ENCODE measurements around the gene TRIM69. TPM values are rescaled to one million over a fixed set of nuclear protein-coding genes. Genes with fewer than 3 reads are reported as not detected.
"Not testable (repeated sequence)": the region's sequence is repeated elsewhere in the genome, so short reads cannot be mapped to it uniquely, and the experiment has no call there.

The TRIM69 gene
- 53.9 TPM for total RNA-seq
- long read RNA-seq, transcript TRIM69-207 (2 exons, 3,190 nt): major isoform, 69 of 72 reads
- long read RNA-seq, partial matches to known transcripts: 0 of 72 reads
- long read RNA-seq, other reads (novel, unspliced or antisense): 3 of 72 reads

- DNase-seq: no peak
- intact Hi-C loops (cut with DNase I): loop anchor here (10.0 kb wide), 1 partner anchor 141 kb away; no protein-coding TSS in a partner anchor
- ATAC-seq (ENCODE audit: poor library complexity): no peak
Measured at GRCh38 chr15:44736181-44736765, at the start of gene TRIM69. TSS of gene TRIM69 (plus strand) at chr15:44736528. CDS start at chr15:44736705, 177 bp downstream.

GRCh38 chr15:44689318-44689717 lies 47.0 kb upstream of the TRIM69 start:
- DNase-seq; intact Hi-C loops (cut with DNase I); ATAC-seq (ENCODE audit: poor library complexity): not testable (repeated sequence)

- intact Hi-C loops (cut with DNase I); ATAC-seq (ENCODE audit: poor library complexity); DNase-seq: not testable (repeated sequence)
Measured at GRCh38 chr15:44690245-44690644, 46.1 kb upstream of the TRIM69 start.

- DNase-seq (no peak), ATAC-seq (ENCODE audit: poor library complexity) (no peak)
Measured at GRCh38 chr15:44692659-44693058, 43.7 kb upstream of the TRIM69 start.

GRCh38 chr15:44694416-44694815 lies 41.9 kb upstream of the TRIM69 start:
- DNase-seq (no peak), ATAC-seq (ENCODE audit: poor library complexity) (no peak)
- intact Hi-C loops (cut with DNase I): no loop called here

More at GRCh38 chr15:44692659-44693058, 43.7 kb upstream of the TRIM69 start:
- intact Hi-C loops (cut with DNase I): no loop called here

GRCh38 chr15:44695294-44695693 lies 41.0 kb upstream of the TRIM69 start:
- intact Hi-C loops (cut with DNase I): no loop called here
- ATAC-seq (ENCODE audit: poor library complexity) (no peak), DNase-seq (no peak)

- DNase-seq: no peak
- intact Hi-C loops (cut with DNase I): no loop called here
- no peak for ATAC-seq (ENCODE audit: poor library complexity)
Measured at GRCh38 chr15:44697014-44697413, 39.3 kb upstream of the TRIM69 start.

- ATAC-seq (ENCODE audit: poor library complexity): no peak
- intact Hi-C loops (cut with DNase I): no loop called here
- DNase-seq: no peak
Measured at GRCh38 chr15:44698641-44699040, 37.7 kb upstream of the TRIM69 start.

GRCh38 chr15:44700676-44701075 lies 35.7 kb upstream of the TRIM69 start:
- intact Hi-C loops (cut with DNase I); DNase-seq; ATAC-seq (ENCODE audit: poor library complexity): not testable (repeated sequence)

GRCh38 chr15:44705986-44706385 lies 30.3 kb upstream of the TRIM69 start:
- ATAC-seq (ENCODE audit: poor library complexity) (no peak), DNase-seq (no peak)
- intact Hi-C loops (cut with DNase I): no loop called here

GRCh38 chr15:44706401-44706800 lies 29.9 kb upstream of the TRIM69 start:
- intact Hi-C loops (cut with DNase I): no loop called here
- DNase-seq: no peak
- ATAC-seq (ENCODE audit: poor library complexity): no peak

GRCh38 chr15:44706946-44707636 lies 29.2 kb upstream of the TRIM69 start:
- DNase-seq (no peak), ATAC-seq (ENCODE audit: poor library complexity) (no peak)
- intact Hi-C loops (cut with DNase I): no loop called here

GRCh38 chr15:44710236-44711095 lies 25.9 kb upstream of the TRIM69 start:
- DNase-seq: peak; percentile 62
- intact Hi-C loops (cut with DNase I): no loop called here
- ATAC-seq (ENCODE audit: poor library complexity): no peak

GRCh38 chr15:44711096-44711742 lies 25.1 kb upstream of the TRIM69 start, which contains the start of the genes B2M and PATL2:
TSS of gene B2M (plus strand) at chr15:44711517. CDS start at chr15:44711547, 30 bp downstream.
TSS of gene PATL2 (minus strand) at chr15:44711323. CDS start at chr15:44676490, 34,833 bp downstream.
- DNase-seq (peak; percentile 98), ATAC-seq (ENCODE audit: poor library complexity) (peak; percentile 96)
- intact Hi-C loops (cut with DNase I): no loop called here

GRCh38 chr15:44711743-44712345 lies 24.5 kb upstream of the TRIM69 start:
- intact Hi-C loops (cut with DNase I): no loop called here
- DNase-seq: no peak
- ATAC-seq (ENCODE audit: poor library complexity): peak; percentile 68

- ATAC-seq (ENCODE audit: poor library complexity): peak; percentile 72
- DNase-seq: peak; percentile 68
- intact Hi-C loops (cut with DNase I): no loop called here
Measured at GRCh38 chr15:44712346-44713005, 23.9 kb upstream of the TRIM69 start.

All from Right ventricle myocardium superior (tissue), 1 donor.